K562 (cell line): ENCODE results near the gene FSTL4. TPM values are rescaled to one million over a fixed set of nuclear protein-coding genes. Genes with fewer than 3 reads are reported as not detected.

ENCODE experiments used
- IFI16 ChIP-seq: fragments of 250-450 bp; sonication (Bioruptor Pico); IDR thresholded peaks from 2 replicates; pipeline ENCODE4 v2.1.2; 2022; ENCODE audit warnings: mild to moderate bottlenecking, inconsistent platforms
- MEIS2 ChIP-seq: fragments of 450-650 bp; IDR thresholded peaks from 2 replicates; pipeline ENCODE4 v1.6.1; 2014; ENCODE audit warnings: mild to moderate bottlenecking; ENCODE audit not compliant: partially characterized antibody
- NFATC3 ChIP-seq: fragments of 450-650 bp; IDR thresholded peaks from 2 replicates; pipeline ENCODE4 v1.6.1; 2017; ENCODE audit warnings: mild to moderate bottlenecking
- SMAD4 ChIP-seq: fragments of 250-450 bp; sonication (Bioruptor Pico); conservative IDR thresholded peaks from 2 replicates; pipeline ENCODE4 v1.8.0; 2021; ENCODE audit warnings: inconsistent platforms, mild to moderate bottlenecking, moderate library complexity
- ZNF699 ChIP-seq: fragments of 250-450 bp; sonication (Bioruptor Pico); IDR thresholded peaks from 2 replicates; pipeline ENCODE4 v1.8.0; 2021; ENCODE audit warnings: mild to moderate bottlenecking, moderate library complexity; ENCODE audit not compliant: insufficient replicate concordance
- ZNF785 ChIP-seq: fragments of 250-450 bp; sonication (Bioruptor Pico); IDR thresholded peaks from 2 replicates; pipeline ENCODE4 v1.4.0; 2020; ENCODE audit warnings: mild to moderate bottlenecking
- polyA plus RNA-seq, 8 experiments: library from polyadenylated mRNA; depleted of rRNA in 4 of 8; stranded (reverse) in 5 of 8; unstranded in 3 of 8; fragments of >200 nt; fragmentation: Nextera tagmentation in 2 of 8; fragmentation: Illumina TruSeq in 1 of 8; extraction: Ambion mirVana in 2 of 8; extraction: Trizol in 1 of 8; gene quantifications; 2 replicates each; pipeline versions ENCODE4 v1.2.1 to v1.2.3, GENCODE V29; 2011 to 2014; ENCODE audit warnings: inconsistent platforms in 1 of 8, missing spikeins in 1 of 8
- total RNA-seq, 7 experiments: library from RNA; depleted of rRNA in 6 of 7; stranded (reverse); fragments of >200 nt in 6 of 7; fragmentation: Illumina TruSeq in 2 of 7; extraction: Trizol in 2 of 7; gene quantifications; 2 replicates each; pipeline versions ENCODE4 v1.2.1 to v1.2.3, GENCODE V29; 2011 to 2021; ENCODE audit warnings: low replicate concordance in 1 of 7
- TF ChIP-seq, protein P1 (sequence below), 2 experiments: fragments of 450-650 bp; formaldehyde crosslinking in 1 of 2; IDR thresholded peaks; 2 replicates each; pipeline versions ENCODE4 v1.4.0 to v1.6.1; 2014 to 2020; ENCODE audit warnings: mild to moderate bottlenecking in 2 of 2, borderline replicate concordance in 1 of 2, low read depth in 1 of 2
- TF ChIP-seq, protein P2 (sequence below): fragments of 250-450 bp; sonication (Bioruptor Pico); IDR thresholded peaks from 2 replicates; pipeline ENCODE4 v1.8.0; 2022; ENCODE audit warnings: inconsistent platforms
- TF ChIP-seq, protein P3 (sequence below): IDR thresholded peaks from 2 replicates; pipeline ENCODE4 v1.6.1; 2011; ENCODE audit warnings: borderline replicate concordance, low read depth, mild to moderate bottlenecking, moderate library complexity, low read length; ENCODE audit not compliant: insufficient read depth, poor library complexity, severe bottlenecking
- TF ChIP-seq, protein P4 (sequence below): sonication (generic); formaldehyde crosslinking; IDR thresholded peaks from 2 replicates; pipeline ENCODE4 v1.8.0; 2022; ENCODE audit warnings: missing genetic modification reagents, mild to moderate bottlenecking, borderline replicate concordance

Gene FSTL4
- total and polyA plus RNA-seq, 9 of the 15 experiments (the other 6 are each of a cell fraction or from before 2014, with no cell fraction given): 0.08 to 0.18 (median 0.10) TPM; not detected in 5

DNA sequence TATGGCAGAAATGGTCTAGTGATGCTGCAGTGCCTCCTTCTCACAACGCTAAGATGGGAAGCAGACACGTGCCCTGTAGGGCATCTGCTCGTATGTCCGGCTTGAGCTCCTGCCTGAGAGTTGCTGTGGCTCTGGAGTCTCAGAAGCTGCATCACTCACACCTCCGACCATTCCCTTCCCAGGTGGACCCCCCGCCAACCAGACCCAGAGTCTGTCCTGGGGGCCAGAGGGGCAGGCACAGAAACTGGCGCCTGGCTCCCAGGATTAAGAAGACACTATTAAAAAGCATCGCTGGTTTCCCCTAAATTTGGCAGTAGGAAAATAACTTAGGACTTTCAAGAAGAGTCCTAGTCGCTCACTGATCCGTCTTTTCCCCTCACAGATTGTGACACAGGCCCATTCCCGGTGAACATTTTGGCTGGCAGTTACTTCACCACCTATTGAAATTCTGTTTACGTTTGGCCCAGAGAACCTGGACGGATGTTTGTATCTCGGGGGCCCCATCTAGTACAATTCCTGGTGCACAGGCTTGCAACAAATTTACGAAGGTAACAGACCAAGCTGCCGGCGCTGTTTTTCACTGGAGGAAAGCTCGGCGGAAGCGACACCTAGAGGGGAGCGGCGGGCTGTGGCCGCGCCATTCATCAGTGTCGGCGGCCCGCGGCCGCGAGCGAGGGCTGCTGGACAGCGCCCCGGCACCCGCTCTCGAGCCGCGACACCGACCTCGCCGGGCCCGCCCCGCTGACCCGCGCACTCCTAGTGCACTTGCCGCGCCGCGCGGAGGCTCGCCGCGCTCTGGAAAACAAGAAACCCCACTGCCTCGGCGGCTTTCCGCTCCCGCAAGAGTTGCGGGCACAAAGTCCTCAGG lies 1.6 kb downstream of the FSTL4 start (continued):
- TF ChIP-seq, protein P1, sequence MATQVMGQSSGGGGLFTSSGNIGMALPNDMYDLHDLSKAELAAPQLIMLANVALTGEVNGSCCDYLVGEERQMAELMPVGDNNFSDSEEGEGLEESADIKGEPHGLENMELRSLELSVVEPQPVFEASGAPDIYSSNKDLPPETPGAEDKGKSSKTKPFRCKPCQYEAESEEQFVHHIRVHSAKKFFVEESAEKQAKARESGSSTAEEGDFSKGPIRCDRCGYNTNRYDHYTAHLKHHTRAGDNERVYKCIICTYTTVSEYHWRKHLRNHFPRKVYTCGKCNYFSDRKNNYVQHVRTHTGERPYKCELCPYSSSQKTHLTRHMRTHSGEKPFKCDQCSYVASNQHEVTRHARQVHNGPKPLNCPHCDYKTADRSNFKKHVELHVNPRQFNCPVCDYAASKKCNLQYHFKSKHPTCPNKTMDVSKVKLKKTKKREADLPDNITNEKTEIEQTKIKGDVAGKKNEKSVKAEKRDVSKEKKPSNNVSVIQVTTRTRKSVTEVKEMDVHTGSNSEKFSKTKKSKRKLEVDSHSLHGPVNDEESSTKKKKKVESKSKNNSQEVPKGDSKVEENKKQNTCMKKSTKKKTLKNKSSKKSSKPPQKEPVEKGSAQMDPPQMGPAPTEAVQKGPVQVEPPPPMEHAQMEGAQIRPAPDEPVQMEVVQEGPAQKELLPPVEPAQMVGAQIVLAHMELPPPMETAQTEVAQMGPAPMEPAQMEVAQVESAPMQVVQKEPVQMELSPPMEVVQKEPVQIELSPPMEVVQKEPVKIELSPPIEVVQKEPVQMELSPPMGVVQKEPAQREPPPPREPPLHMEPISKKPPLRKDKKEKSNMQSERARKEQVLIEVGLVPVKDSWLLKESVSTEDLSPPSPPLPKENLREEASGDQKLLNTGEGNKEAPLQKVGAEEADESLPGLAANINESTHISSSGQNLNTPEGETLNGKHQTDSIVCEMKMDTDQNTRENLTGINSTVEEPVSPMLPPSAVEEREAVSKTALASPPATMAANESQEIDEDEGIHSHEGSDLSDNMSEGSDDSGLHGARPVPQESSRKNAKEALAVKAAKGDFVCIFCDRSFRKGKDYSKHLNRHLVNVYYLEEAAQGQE (IDR thresholded peaks at IDR 0.05; ENCODE audit: borderline replicate concordance): peak; percentile 99
- TF ChIP-seq, protein P1 (CRISPR knock-in tag; IDR thresholded peaks at IDR 0.05; ENCODE audit: low read depth): peak; percentile 92
- TF ChIP-seq ZNF699 (CRISPR knock-in tag): no peak
- TF ChIP-seq, protein P2, sequence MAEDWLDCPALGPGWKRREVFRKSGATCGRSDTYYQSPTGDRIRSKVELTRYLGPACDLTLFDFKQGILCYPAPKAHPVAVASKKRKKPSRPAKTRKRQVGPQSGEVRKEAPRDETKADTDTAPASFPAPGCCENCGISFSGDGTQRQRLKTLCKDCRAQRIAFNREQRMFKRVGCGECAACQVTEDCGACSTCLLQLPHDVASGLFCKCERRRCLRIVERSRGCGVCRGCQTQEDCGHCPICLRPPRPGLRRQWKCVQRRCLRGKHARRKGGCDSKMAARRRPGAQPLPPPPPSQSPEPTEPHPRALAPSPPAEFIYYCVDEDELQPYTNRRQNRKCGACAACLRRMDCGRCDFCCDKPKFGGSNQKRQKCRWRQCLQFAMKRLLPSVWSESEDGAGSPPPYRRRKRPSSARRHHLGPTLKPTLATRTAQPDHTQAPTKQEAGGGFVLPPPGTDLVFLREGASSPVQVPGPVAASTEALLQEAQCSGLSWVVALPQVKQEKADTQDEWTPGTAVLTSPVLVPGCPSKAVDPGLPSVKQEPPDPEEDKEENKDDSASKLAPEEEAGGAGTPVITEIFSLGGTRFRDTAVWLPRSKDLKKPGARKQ (CRISPR knock-in tag): peak; percentile 21; the same call in 1 of the 2 replicates
- TF ChIP-seq NFATC3: no peak
- TF ChIP-seq, protein P3, sequence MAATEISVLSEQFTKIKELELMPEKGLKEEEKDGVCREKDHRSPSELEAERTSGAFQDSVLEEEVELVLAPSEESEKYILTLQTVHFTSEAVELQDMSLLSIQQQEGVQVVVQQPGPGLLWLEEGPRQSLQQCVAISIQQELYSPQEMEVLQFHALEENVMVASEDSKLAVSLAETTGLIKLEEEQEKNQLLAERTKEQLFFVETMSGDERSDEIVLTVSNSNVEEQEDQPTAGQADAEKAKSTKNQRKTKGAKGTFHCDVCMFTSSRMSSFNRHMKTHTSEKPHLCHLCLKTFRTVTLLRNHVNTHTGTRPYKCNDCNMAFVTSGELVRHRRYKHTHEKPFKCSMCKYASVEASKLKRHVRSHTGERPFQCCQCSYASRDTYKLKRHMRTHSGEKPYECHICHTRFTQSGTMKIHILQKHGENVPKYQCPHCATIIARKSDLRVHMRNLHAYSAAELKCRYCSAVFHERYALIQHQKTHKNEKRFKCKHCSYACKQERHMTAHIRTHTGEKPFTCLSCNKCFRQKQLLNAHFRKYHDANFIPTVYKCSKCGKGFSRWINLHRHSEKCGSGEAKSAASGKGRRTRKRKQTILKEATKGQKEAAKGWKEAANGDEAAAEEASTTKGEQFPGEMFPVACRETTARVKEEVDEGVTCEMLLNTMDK: peak; percentile 90
- peak; percentile 91 for TF ChIP-seq MEIS2
- TF ChIP-seq SMAD4 (CRISPR knock-in tag): 0 out of 2 replicates have a peak, but pooled peaks have one; percentile 33
- no peak for TF ChIP-seq IFI16
- no peak for TF ChIP-seq ZNF785
- TF ChIP-seq, protein P4, sequence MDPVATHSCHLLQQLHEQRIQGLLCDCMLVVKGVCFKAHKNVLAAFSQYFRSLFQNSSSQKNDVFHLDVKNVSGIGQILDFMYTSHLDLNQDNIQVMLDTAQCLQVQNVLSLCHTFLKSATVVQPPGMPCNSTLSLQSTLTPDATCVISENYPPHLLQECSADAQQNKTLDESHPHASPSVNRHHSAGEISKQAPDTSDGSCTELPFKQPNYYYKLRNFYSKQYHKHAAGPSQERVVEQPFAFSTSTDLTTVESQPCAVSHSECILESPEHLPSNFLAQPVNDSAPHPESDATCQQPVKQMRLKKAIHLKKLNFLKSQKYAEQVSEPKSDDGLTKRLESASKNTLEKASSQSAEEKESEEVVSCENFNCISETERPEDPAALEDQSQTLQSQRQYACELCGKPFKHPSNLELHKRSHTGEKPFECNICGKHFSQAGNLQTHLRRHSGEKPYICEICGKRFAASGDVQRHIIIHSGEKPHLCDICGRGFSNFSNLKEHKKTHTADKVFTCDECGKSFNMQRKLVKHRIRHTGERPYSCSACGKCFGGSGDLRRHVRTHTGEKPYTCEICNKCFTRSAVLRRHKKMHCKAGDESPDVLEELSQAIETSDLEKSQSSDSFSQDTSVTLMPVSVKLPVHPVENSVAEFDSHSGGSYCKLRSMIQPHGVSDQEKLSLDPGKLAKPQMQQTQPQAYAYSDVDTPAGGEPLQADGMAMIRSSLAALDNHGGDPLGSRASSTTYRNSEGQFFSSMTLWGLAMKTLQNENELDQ: no peak
